Fibroblast of lung (primary cell): ENCODE results near the gene ADAD2. TPM values are rescaled to one million over a fixed set of nuclear protein-coding genes. Genes with fewer than 3 reads are reported as not detected.

ENCODE experiments used
- DNase-seq, 2 donors: peaks; one replicate each; pipeline versions ENCODE4 v3.0.0 to v3.0.0-alpha.2; 2010; ENCODE audit warnings: low read depth in 2 of 2
- H2AFZ ChIP-seq: 2 replicates; pipeline ENCODE4 v1.5.1; 2012; ENCODE audit warnings: low read length, control low read depth, inconsistent platforms
- H3K27ac ChIP-seq: 2 replicates; pipeline ENCODE4 v1.5.1; 2011; ENCODE audit warnings: low read length, control low read depth; ENCODE audit not compliant: insufficient read depth
- H3K27me3 ChIP-seq: 2 replicates; pipeline ENCODE4 v1.5.1; 2011; ENCODE audit warnings: mild to moderate bottlenecking, low read length; ENCODE audit not compliant: control insufficient read depth, insufficient read depth
- H3K36me3 ChIP-seq: 2 replicates; pipeline ENCODE4 v1.5.1; 2011; ENCODE audit warnings: low read length; ENCODE audit not compliant: control insufficient read depth, insufficient read depth
- H3K4me1 ChIP-seq: 2 replicates; pipeline ENCODE4 v1.5.1; 2011; ENCODE audit warnings: low read length; ENCODE audit not compliant: control insufficient read depth, insufficient read depth; ENCODE audit errors: extremely low read depth
- H3K4me2 ChIP-seq: 2 replicates; pipeline ENCODE4 v1.5.1; 2011; ENCODE audit warnings: low read length, control low read depth; ENCODE audit not compliant: insufficient read depth; ENCODE audit errors: extremely low read depth
- H3K4me3 ChIP-seq, 4 experiments: fragments of 200-600 bp in 1 of 4; sonication (generic) in 1 of 4; replicated peaks in 1 of 4; 2 replicates each; pipeline ENCODE4 v1.5.1; 2011 to 2016; ENCODE audit warnings: low read length in 4 of 4, low read depth in 3 of 4, mild to moderate bottlenecking in 3 of 4, control low read depth in 2 of 4, inconsistent platforms in 1 of 4, mixed read lengths in 1 of 4; ENCODE audit not compliant: insufficient read depth in 1 of 4; ENCODE audit errors: control extremely low read depth in 1 of 4
- H3K79me2 ChIP-seq: 2 replicates; pipeline ENCODE4 v1.5.1; 2012; ENCODE audit warnings: mild to moderate bottlenecking, low read length, inconsistent platforms; ENCODE audit not compliant: control insufficient read depth, insufficient read depth
- H3K9ac ChIP-seq: 2 replicates; pipeline ENCODE4 v1.5.1; 2011; ENCODE audit warnings: mild to moderate bottlenecking, low read length, control low read depth; ENCODE audit not compliant: insufficient read depth
- H3K9me3 ChIP-seq: 2 replicates; pipeline ENCODE4 v1.5.1; 2012; ENCODE audit warnings: low read depth, low read length; ENCODE audit not compliant: control insufficient read depth, insufficient read depth
- H4K20me1 ChIP-seq: 2 replicates; pipeline ENCODE4 v1.5.1; 2011; ENCODE audit warnings: low read length; ENCODE audit not compliant: control insufficient read depth, insufficient read depth; ENCODE audit errors: extremely low read depth
- EZH2 ChIP-seq: IDR thresholded peaks from 2 replicates; pipeline ENCODE4 v1.5.1; 2012; ENCODE audit warnings: low read length, control low read depth, mild to moderate bottlenecking; ENCODE audit errors: missing control alignments
- polyA plus RNA-seq, 2 donors: library from polyadenylated mRNA; depleted of rRNA in 1 of 2; stranded (reverse) in 1 of 2; unstranded in 1 of 2; fragments of >200 nt; gene quantifications; 2 replicates each; pipeline ENCODE4 v1.2.1, GENCODE V29; 2011 to 2012; ENCODE audit warnings: missing spikeins in 1 of 2
- total RNA-seq: library from RNA; depleted of rRNA; stranded (reverse); fragments of >200 nt; gene quantifications from 2 replicates; pipeline ENCODE4 v1.2.1, GENCODE V29; 2014

The ADAD2 gene
- total and polyA plus RNA-seq, 2 donors (not counting 1 experiment from before 2014, with no cell fraction given), result not detected

- Histone ChIP-seq H3K4me1 (no peaks in the 10 kb centered on the region), H3K27me3 (peaks cover 20% of the 10 kb centered on the region), H3K4me2 (no peak overlapping the region), H3K79me2 (no peaks in the 10 kb centered on the region), H3K4me3 (no peak overlapping the region), H3K9me3 (no peaks in the 10 kb centered on the region), H4K20me1 (no peaks in the 10 kb centered on the region), H2AFZ (no peak overlapping the region), H3K9ac (no peak overlapping the region), H3K36me3 (no peaks in the 10 kb centered on the region), H3K27ac (no peak overlapping the region)
- no peak for DNase-seq
- TF ChIP-seq EZH2, result no peak
These were observed 55.7 kb downstream of the ADAD2 start for GRCh38 chr16:84246679-84247077.

Other genes with a start within 250 kb of the ADAD2 start
- 3.6 and 6.6 TPM in 2 replicates for gene OSGIN1, start 237.9 kb upstream of the ADAD2 start, total RNA-seq
- 2.1 and 5.5 TPM in 2 replicates for gene OSGIN1, start 237.9 kb upstream of the ADAD2 start, polyA plus RNA-seq
- gene NECAB2, start 222.9 kb upstream of the ADAD2 start, total RNA-seq, result under 0.01 and 0.17 TPM in 2 replicates
- 0.03 and 0.41 TPM in 2 replicates for gene NECAB2, start 222.9 kb upstream of the ADAD2 start, polyA plus RNA-seq
- gene SLC38A8, start 148.4 kb upstream of the ADAD2 start, total RNA-seq, result not detected in 2 replicates
- not detected in 2 replicates for gene SLC38A8, start 148.4 kb upstream of the ADAD2 start, polyA plus RNA-seq
- gene MBTPS1, start 74.2 kb upstream of the ADAD2 start, total RNA-seq, result 96.0 and 109 TPM in 2 replicates
- gene MBTPS1, start 74.2 kb upstream of the ADAD2 start, polyA plus RNA-seq, result 65.9 and 80.3 TPM in 2 replicates
- 21.8 and 24.8 TPM in 2 replicates for gene HSDL1, start 46.0 kb upstream of the ADAD2 start, total RNA-seq
- gene HSDL1, start 46.0 kb upstream of the ADAD2 start, polyA plus RNA-seq, result 18.3 and 23.6 TPM in 2 replicates
- gene DNAAF1, start 45.8 kb upstream of the ADAD2 start, total RNA-seq, result not detected in 2 replicates
- not detected in 2 replicates for gene DNAAF1, start 45.8 kb upstream of the ADAD2 start, polyA plus RNA-seq
- gene TAF1C, start 4.1 kb upstream of the ADAD2 start, total RNA-seq, result 9.8 and 12.9 TPM in 2 replicates
- 9.3 and 15.9 TPM in 2 replicates for gene TAF1C, start 4.1 kb upstream of the ADAD2 start, polyA plus RNA-seq
- not detected in 2 replicates for gene KCNG4, start 48.9 kb downstream of the ADAD2 start, total RNA-seq
- not detected in 2 replicates for gene KCNG4, start 48.9 kb downstream of the ADAD2 start, polyA plus RNA-seq
- gene WFDC1, start 103.7 kb downstream of the ADAD2 start, total RNA-seq, result 3.1 and 34.0 TPM in 2 replicates
- gene WFDC1, start 103.7 kb downstream of the ADAD2 start, polyA plus RNA-seq, result 4.7 and 32.1 TPM in 2 replicates
- not detected in 2 replicates for gene ATP2C2, start 177.4 kb downstream of the ADAD2 start, total RNA-seq
- not detected in 2 replicates for gene ATP2C2, start 177.4 kb downstream of the ADAD2 start, polyA plus RNA-seq